8988T (cell line): ENCODE results near the gene NBPF14.
"Not testable (repeated sequence)": the region's sequence is repeated elsewhere in the genome, so short reads cannot be mapped to it uniquely, and the experiment has no call there.

Experiments used
- DNase-seq: peaks from one replicate; pipeline ENCODE4 v3.0.0; 2011

The NBPF14 gene, protein sequence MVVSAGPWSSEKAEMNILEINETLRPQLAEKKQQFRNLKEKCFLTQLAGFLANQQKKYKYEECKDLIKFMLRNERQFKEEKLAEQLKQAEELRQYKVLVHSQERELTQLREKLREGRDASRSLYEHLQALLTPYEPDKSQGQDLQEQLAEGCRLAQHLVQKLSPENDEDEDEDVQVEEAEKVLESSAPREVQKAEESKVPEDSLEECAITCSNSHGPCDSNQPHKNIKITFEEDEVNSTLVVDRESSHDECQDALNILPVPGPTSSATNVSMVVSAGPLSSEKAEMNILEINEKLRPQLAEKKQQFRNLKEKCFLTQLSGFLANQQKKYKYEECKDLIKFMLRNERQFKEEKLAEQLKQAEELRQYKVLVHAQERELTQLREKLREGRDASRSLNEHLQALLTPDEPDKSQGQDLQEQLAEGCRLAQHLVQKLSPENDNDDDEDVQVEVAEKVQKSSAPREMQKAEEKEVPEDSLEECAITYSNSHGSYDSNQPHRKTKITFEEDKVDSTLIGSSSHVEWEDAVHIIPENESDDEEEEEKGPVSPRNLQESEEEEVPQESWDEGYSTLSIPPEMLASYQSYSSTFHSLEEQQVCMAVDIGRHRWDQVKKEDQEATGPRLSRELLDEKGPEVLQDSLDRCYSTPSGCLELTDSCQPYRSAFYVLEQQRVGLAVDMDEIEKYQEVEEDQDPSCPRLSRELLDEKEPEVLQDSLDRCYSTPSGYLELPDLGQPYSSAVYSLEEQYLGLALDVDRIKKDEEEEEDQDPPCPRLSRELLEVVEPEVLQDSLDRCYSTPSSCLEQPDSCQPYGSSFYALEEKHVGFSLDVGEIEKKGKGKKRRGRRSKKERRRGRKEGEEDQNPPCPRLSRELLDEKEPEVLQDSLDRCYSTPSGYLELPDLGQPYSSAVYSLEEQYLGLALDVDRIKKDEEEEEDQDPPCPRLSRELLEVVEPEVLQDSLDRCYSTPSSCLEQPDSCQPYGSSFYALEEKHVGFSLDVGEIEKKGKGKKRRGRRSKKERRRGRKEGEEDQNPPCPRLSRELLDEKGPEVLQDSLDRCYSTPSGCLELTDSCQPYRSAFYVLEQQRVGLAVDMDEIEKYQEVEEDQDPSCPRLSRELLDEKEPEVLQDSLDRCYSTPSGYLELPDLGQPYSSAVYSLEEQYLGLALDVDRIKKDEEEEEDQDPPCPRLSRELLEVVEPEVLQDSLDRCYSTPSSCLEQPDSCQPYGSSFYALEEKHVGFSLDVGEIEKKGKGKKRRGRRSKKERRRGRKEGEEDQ (N-terminal part only)

DNA sequence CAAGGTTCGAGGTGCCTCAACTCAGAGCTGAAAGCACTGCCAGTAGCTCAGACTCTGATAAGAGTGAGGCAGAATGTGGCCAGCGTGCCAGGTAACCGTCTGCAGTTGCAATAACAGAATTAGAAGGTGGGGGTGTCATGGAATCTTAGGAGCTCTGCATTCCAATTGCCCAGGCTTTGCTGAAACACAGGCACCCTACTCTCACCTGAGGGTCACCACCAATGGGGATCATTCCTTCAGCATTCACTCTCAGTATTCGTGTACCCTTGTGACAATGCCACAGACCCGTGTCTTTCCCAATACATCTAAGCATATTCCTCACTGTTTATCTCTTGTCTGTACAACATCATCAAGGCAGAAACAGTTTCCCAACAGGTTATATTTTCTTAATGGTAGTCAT lies at the start of gene NBPF14:
TSS of gene NBPF14 (minus strand) at position 101 of the 400 bp plus-strand sequence. CDS start 294 bp downstream, outside the sequence.
- not testable (repeated sequence) for DNase-seq

DNA sequence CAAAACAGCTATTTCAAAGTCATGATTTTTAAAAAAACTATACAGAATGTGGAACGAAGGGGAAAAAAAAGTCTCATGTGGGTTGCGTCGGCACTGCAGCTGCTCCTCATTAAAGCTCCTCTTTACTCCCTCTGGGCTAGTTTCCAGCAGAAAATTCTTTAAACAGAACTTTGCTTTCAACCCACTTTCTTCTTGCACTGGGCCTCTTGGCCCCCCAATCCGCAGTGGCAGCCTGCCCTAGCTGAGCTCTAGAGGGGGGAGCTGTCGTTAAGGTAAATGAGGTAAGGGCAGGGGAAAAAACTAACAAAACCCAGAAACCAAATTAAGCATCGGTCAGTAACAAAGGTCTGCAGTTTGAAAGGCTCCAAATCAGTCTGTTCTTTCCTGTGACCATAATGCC lies 29.6 kb upstream of the NBPF14 start:
- DNase-seq = not testable (repeated sequence)

DNA sequence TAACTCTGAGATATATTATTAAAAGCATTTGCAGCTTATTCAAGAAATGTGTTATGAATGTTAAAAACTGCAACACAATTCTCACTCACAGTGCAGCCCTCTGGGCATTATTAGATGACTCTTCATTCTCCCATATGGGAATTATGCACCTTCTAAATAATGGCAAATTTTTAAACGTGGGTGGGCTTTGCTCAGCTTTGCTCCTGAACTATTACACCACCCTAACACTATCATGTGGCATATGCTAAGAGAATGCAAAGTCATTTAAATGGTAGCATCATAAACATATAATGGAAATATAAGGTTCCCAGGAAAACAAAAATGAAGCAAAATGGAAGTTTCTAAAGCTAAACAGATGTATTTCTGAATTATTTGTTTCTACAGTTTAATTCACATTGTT lies 22.4 kb upstream of the NBPF14 start:
- DNase-seq = not testable (repeated sequence)

DNA sequence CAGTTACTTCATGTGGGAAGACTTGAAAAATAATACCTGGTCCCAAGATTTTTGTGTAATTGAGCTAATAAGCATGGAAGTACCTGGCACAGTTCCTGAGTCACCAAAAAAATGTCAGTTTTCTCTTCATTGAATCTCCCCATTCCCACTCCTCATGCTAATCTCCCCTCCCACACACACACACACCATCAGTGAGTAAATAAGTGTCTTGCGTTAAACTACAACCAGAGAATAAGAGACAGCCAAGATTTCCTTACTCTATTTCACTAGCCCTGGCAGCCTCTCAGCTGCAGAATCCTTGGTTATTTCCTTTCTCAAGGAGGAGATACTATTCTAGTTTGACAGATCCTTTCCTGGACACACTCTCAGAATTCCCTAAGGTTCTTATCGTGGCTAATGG lies 9.5 kb upstream of the NBPF14 start:
- DNase-seq = not testable (repeated sequence)

DNA sequence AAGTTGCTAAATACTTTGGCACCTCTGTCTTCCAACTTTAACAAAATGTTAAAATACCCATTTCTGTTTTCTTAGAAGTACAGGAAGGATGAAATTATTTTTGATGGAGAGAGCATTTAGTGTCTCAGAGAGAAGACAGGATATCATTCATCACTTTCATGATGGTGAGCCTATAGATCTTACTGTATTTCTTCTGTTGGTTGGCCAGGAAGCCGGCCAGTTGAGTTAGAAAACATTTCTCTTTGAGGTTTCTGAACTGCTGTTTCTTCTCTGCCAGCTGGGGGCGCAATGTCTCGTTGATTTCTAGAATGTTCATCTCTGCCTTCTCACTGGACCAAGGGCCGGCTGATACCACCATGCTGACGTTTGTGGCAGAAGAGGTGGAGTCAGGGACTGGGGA lies 451 bp downstream of the NBPF14 start:
- DNase-seq = not testable (repeated sequence)

DNA sequence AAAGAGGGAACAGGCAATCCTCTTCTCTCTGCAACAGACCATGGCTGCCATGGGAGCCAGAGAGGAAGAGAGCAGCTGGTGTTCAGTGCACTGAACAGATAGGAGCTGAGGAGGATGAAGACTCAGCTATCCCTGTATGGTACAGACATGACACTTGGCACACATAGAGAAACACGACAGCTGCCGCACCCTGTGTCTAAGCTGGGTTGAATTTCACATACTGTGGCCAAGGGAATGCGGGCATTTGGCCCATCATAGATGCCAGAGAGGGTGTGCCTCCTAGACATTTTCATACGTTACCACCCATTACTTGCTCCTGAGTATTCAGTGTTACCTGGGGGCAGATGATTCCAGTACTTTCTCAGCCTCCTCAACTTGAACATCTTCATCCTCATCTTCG lies 4.7 kb downstream of the NBPF14 start:
- DNase-seq = not testable (repeated sequence)

DNA sequence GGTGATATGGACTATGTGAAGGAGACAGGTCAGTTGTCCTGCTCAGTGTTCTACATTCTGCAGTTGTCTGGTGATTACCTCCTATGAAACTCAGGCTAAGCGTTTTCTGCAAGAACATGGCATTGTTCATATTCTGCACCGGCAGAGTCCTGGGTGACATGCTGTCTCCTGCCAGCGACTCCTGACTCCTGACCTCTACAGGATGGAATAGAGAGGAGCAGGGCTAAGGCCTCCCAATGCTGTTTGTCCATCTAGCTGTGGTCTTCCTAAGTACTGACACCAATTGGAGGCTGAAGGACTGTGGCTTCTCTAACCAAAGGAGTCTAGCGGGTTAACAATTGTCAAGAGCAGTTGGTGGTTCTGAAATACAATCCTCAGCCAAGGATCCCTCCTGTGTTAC lies 63.7 kb downstream of the NBPF14 start:
- not testable (repeated sequence) for DNase-seq

DNA sequence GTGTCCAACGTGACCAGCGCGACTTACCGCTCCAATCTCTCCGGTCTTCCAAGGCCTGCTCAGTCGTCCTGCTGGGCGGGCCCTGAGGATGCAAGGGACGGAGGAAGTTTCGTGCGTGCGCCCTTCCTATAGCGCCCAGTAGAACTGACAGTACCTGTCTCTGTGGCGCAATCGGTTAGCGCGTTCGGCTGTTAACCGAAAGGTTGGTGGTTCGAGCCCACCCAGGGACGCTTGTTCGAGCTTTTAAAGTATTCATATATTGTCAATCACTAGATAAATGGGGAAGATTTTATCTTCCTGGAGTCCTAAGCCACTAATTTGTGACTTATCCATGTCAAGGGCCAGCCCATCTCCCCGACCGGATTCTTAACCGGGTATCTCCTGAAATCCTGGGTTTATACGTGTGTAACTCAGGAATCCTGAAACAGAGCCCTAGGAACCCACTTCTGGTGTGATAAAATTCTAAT lies 66.7 kb downstream of the NBPF14 start:
- not testable (repeated sequence) for DNase-seq

DNA sequence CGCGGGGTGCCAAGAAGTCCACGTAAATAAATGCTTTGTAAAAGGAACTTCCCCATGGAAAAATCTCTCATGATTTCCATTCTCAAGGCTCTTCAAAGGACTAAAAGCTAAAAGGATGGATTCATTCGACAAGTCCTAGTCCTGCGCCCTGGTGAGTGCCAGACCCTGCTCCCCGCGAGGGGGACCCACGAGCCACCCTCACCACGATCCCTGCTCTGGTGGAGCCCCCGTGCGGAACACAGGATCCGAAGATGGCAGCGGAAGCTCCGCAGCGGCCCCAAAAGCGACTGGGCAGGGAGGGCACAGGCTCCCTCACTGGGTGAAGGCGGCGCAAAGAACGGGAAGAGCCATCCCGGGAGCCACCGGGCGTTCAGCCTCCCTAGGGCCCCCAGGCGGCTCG lies 67.2 kb downstream of the NBPF14 start:
- DNase-seq = not testable (repeated sequence)

DNA sequence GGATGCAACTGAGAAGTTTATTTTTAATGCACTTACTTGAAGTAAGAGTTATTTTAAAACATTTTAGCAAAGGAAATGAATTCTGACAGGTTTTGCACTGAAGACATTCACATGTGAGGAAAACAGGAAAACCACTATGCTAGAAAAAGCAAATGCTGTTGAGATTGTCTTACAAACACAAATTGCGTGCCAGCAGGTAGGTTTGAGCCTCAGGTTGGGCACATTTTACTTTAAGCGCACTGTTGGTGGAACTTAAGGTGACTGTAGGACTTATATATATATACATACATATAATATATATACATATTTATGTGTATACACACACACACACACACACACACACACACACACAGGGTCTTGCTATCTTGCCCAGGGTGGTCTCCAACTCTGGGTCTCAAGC lies 69.2 kb downstream of the NBPF14 start:
- not testable (repeated sequence) for DNase-seq

DNA sequence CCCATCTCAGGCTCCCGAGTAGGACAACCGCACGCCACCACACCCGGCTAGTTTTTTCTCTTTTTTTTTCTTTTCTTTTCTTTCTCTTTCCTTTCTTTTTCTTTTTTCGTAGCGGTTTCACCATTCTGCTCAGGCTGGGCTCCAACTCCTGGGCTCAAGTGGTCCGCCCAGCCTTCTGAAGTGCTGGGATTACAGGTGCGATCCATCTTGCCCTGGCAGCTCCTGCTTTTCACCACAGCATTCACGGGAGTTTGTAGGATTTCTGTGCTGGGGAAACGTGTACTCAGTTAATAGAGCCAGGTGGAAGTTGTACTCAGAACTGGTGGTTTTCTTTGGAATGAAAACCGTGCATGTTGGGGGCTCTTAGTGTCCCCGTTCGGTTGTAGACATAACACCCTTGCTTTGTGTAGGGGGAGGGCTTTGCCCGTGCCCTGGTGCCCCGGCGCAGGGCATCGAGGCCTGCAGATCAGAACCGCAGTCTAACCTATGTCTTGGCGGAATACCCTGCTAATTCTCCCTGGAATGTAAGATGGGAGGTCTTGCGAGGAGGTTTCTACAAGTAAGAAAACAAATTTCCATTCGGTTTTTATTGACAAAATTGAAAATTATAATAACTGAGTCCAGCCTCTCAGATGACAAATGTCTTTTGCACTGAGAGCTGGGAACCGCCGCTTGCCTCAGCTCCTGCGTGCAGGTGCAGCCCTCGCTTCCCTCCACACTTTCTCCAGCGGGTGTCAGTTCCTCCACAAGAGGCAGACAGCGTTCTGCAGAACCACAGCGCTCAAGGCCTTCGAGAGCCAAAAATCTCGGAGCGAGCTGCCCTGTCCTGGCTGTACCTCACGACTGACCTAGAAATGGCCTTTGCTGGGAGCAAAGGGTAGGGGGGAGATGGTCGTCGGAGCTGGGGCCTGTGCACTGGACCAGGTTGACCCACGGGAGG lies 72.3 kb downstream of the NBPF14 start:
- not testable (repeated sequence) for DNase-seq

DNA sequence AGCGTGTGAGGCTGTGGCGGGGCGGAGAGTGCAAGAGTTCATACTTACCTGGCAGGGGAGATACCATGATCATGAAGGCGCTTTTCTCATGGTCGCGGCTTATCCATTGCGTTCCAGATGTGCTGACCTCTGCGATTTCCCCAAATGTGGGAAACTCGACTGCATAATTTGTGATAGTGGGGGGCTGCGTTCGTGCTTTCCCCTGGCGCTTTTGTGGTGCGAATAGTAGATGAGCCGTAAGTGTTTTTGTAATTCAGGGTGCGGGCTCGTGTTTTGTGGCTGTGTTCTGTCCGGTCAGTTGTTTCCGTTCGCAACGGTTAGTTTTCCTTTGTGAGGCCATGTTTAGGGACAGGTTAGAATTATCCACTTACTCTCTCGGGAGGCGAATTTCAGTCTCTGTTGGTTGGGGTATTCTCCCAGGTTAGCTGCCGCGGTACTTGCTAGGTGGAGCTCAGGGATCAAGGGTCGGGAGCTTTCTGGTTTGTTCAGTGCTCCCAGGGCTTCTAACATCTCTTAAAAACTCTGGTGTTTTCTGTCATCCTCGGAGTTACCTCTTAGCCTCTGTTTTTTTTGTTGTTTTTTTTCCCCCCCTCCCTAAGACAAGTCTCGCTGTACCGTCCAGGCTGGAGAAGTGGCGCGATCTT lies 73.1 kb downstream of the NBPF14 start:
- DNase-seq = peak; percentile 33

DNA sequence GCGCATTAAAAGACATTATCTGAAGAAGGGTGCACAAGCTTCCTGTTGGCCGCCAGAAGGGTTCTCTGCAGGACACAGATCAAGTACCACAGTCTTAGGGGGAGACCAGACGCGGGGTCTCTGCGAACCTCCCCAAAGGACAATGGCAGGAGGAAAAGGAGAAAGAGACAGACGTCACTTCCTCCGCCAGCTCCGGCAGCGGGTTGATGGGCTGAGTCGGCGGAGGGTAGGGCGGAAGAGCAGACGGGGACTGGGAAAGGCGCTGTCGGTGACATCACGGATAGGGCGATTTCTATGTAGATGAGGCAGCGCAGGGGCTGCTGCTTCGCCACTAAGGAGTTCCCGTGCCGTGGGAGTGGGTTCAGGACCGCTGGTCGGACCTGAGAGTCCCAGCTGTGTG lies 73.7 kb downstream of the NBPF14 start:
- not testable (repeated sequence) for DNase-seq

DNA sequence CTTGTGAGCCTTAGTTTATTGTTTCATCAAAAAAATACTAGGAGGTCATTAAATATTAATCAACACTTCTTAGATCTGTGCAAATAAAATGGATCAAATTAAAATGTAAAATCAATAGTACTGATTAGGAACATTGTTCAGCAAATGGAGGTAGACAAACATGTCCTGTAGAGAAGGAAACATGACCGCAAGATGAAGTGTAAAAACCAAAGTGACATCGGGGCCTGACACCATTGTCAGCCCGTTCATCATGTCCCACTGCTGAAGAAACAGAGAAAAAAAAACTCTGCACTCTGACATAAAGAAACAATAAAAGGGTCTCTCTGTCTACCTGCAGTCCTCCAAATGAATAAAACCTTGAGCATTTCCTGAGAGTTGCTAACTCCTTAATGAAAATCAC lies 81.5 kb downstream of the NBPF14 start:
- not testable (repeated sequence) for DNase-seq

DNA sequence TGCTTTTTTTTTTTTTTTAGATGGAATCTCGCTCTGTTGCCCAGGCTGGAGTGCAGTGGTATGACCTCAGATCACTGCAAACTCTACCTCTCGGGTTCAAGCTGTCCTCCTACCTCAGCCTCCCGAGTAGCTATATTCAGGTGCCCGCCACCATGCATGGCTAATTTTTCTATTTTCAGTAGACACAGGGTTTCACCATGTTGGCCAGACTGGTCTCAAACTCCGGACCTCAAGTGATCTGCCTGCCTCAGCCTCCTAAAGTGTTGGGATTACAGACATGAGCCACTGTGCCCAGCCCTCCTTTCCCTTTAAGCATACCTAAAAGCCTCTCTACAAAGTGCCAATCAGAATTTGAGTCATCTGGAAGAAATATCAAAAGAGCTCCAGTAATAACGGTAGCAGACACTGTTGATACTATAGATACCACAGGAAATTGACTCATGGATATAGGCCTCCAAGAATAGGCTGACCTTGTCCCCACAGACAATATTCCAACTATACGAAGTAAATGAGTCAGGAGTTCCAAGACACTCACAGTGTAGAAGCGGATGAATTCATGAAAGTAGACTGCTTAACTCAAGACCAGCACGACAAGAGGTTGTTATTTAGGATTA lies 83.1 kb downstream of the NBPF14 start:
- DNase-seq = not testable (repeated sequence)

DNA sequence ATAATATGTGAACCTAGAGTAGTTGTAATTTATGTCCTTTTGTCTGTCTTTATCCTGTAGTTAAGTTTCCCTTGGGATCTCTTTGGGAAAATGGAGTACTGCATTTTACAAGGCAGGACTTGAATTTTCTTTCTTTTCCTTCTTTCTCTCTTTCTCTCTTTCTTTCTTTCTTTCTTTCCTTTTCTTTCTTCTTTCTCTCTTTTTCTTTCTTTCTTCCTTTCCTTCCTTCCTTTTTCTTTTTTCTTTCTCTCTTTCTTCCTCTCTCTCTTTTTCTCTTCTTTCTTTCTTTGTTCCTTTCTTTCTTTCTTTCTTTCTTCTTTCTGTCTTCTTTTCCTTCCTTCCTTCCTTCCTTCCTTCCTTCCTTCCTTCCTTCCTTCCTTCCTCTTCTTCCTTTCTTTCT lies 101.9 kb downstream of the NBPF14 start:
- DNase-seq = not testable (repeated sequence)

DNA sequence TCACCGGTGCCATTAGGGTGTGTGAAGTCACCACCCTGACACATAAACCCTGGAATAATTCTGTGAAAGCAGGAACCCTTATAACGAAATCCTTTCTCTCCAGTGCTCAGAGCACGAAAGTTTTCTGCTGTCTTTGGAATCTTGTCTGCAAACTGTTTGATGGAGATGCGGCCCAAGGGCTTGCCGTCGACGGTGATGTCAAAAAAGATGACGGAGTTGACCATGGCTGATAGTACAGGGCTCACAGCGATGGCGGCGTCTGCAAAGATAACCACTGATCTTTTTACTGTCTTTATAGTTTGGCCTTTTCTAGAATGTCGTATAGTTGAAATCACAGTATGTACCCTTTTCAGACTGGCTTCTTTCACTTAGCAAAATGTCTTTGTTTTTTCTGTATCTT lies 112.8 kb downstream of the NBPF14 start, which contains the start of gene PPIAL4G:
TSS of gene PPIAL4G (minus strand) at position 274 of the 400 bp plus-strand sequence. CDS start at position 224, 50 bp downstream.
- not testable (repeated sequence) for DNase-seq
